GM23338 (cell line): ENCODE measurements around the gene FSD1. TPM values are rescaled to one million over a fixed set of nuclear protein-coding genes. Genes with fewer than 3 reads are reported as not detected.

Experiments
- ATAC-seq: fragments of 200-7000 bp; cut with Tn5 transposase; 3 replicates; pipeline ENCODE4 v1.9.1; 2020
- DNase-seq: peaks from one replicate; pipeline ENCODE4 v3.0.0-alpha.2; 2015; ENCODE audit warnings: low spot score
- H2AFZ ChIP-seq: fragments of 200-600 bp; sonication (generic); 2 replicates; pipeline ENCODE4 v1.8.0; 2016; ENCODE audit warnings: antibody characterized with exemption, mild to moderate bottlenecking, moderate library complexity
- H3F3A ChIP-seq: fragments of 200-600 bp; sonication (generic); replicated peaks from 2 replicates; pipeline ENCODE4 v1.8.0; 2017; ENCODE audit warnings: antibody characterized with exemption, mixed run types, low read depth
- H3K27ac ChIP-seq: fragments of 200-600 bp; sonication (generic); 2 replicates; pipeline ENCODE4 v1.6.1; 2016; ENCODE audit warnings: low read depth
- H3K27me3 ChIP-seq: fragments of 200-600 bp; sonication (generic); 2 replicates; pipeline ENCODE4 v1.8.0; 2016; ENCODE audit warnings: mild to moderate bottlenecking, mixed run types, moderate library complexity; ENCODE audit not compliant: insufficient read depth
- H3K36me3 ChIP-seq: fragments of 200-600 bp; sonication (generic); 2 replicates; pipeline ENCODE4 v1.8.0; 2016; ENCODE audit warnings: mild to moderate bottlenecking; ENCODE audit not compliant: insufficient read depth
- H3K4me1 ChIP-seq: fragments of 200-600 bp; sonication (generic); 2 replicates; pipeline ENCODE4 v1.8.0; 2016; ENCODE audit warnings: mild to moderate bottlenecking, moderate library complexity; ENCODE audit not compliant: insufficient read depth
- H3K4me2 ChIP-seq: fragments of 200-600 bp; sonication (generic); 2 replicates; pipeline ENCODE4 v1.7.1; 2017; ENCODE audit warnings: mixed run types
- H3K4me3 ChIP-seq: fragments of 200-600 bp; sonication (generic); 2 replicates; pipeline ENCODE4 v1.6.1; 2016; ENCODE audit warnings: mixed run types
- H3K79me2 ChIP-seq: fragments of 200-600 bp; sonication (generic); replicated peaks from 2 replicates; pipeline ENCODE4 v1.8.0; 2017; ENCODE audit warnings: mild to moderate bottlenecking; ENCODE audit not compliant: insufficient read depth
- H3K9me2 ChIP-seq: fragments of 200-600 bp; sonication (generic); 2 replicates; pipeline ENCODE4 v1.8.0; 2017; ENCODE audit not compliant: insufficient read depth
- H4K20me1 ChIP-seq: fragments of 200-600 bp; sonication (generic); replicated peaks from 2 replicates; pipeline ENCODE4 v1.8.0; 2017; ENCODE audit warnings: mild to moderate bottlenecking; ENCODE audit not compliant: insufficient read depth
- H3K27ac Mint-ChIP-seq: 2 replicates; pipeline ENCODE4 v1.8.0; 2020; ENCODE audit warnings: inconsistent platforms, mild to moderate bottlenecking, moderate library complexity, mixed read lengths
- H3K27me3 Mint-ChIP-seq: 3 replicates; pipeline ENCODE4 v1.8.0; 2022; ENCODE audit warnings: low read depth, mild to moderate bottlenecking, moderate library complexity, mixed read lengths, inconsistent platforms; ENCODE audit not compliant: insufficient read depth, poor library complexity
- H3K36me3 Mint-ChIP-seq: 3 replicates; pipeline ENCODE4 v1.8.0; 2021; ENCODE audit warnings: low read depth, mild to moderate bottlenecking, inconsistent platforms, moderate library complexity, mixed read lengths
- H3K4me1 Mint-ChIP-seq: 3 replicates; pipeline ENCODE4 v1.8.0; 2020; ENCODE audit warnings: mild to moderate bottlenecking, inconsistent platforms, mixed read lengths
- H3K4me3 Mint-ChIP-seq: 3 replicates; pipeline ENCODE4 v1.8.0; 2021; ENCODE audit warnings: moderate library complexity, mild to moderate bottlenecking, inconsistent platforms, mixed read lengths
- H3K9me3 Mint-ChIP-seq: 3 replicates; pipeline ENCODE4 v1.8.0; 2020; ENCODE audit warnings: moderate library complexity, mild to moderate bottlenecking, inconsistent platforms, mixed read lengths
- CTCF ChIP-seq, 2 experiments: fragments of 200-600 bp in 1 of 2; sonication (generic) in 1 of 2; conservative IDR thresholded peaks; 2 replicates each; pipeline versions ENCODE4 v1.5.1 to v1.6.1; 2016 to 2017; ENCODE audit warnings: antibody characterized with exemption in 2 of 2, low read depth in 2 of 2, mild to moderate bottlenecking in 2 of 2, moderate library complexity in 1 of 2
- ETS1 ChIP-seq: IDR thresholded peaks from 2 replicates; pipeline ENCODE4 v1.6.1; 2016; ENCODE audit warnings: antibody characterized with exemption
- EZH2 ChIP-seq: fragments of 200-600 bp; sonication (generic); IDR thresholded peaks from one replicate; pipeline ENCODE4 v1.8.0; 2017; ENCODE audit warnings: antibody characterized with exemption, mild to moderate bottlenecking, low read depth; ENCODE audit not compliant: unreplicated experiment
- EZH2phosphoT487 ChIP-seq: fragments of 200-600 bp; sonication (generic); IDR thresholded peaks from one replicate; pipeline ENCODE4 v1.8.1; 2018; ENCODE audit warnings: antibody characterized with exemption; ENCODE audit not compliant: unreplicated experiment
- JUNB ChIP-seq: IDR thresholded peaks from one replicate; pipeline ENCODE4 v1.6.1; 2016; ENCODE audit warnings: antibody characterized with exemption; ENCODE audit not compliant: unreplicated experiment
- NANOG ChIP-seq: IDR thresholded peaks from 2 replicates; pipeline ENCODE4 v1.6.1; 2016; ENCODE audit warnings: antibody characterized with exemption, borderline replicate concordance
- STAT1 ChIP-seq: IDR thresholded peaks from one replicate; pipeline ENCODE4 v1.6.1; 2016; ENCODE audit warnings: antibody characterized with exemption; ENCODE audit not compliant: unreplicated experiment
- ZNF331 ChIP-seq: fragments of 250-450 bp; sonication (Bioruptor Pico); IDR thresholded peaks from 2 replicates; pipeline ENCODE4 v1.5.0; 2020; ENCODE audit warnings: low read depth, mild to moderate bottlenecking, moderate library complexity
- polyA plus RNA-seq: library from polyadenylated mRNA; unstranded; fragments of >200 nt; fragmentation: Nextera tagmentation; extraction: Ambion mirVana; gene quantifications from 2 replicates; pipeline ENCODE4 v1.2.1, GENCODE V29; 2016
- total RNA-seq: library from RNA; depleted of rRNA; stranded (reverse); fragments of >200 nt; shearing (Covaris generic); gene quantifications from 2 replicates; pipeline ENCODE4 v1.2.3, GENCODE V29; 2014

The FSD1 gene
- total and polyA plus RNA-seq, 2 experiments from 2014 or later = 50.7 to 82.9 TPM

- TF ChIP-seq CTCF (conservative IDR thresholded peaks at IDR 0.05; ENCODE audit: low read depth in 2 of 2) = peak; percentile 20 to 67
- TF ChIP-seq EZH2 = no peak
- Histone ChIP-seq H3K4me1 (no peaks in the 10 kb centered on the region), H3K9me2 (no peaks in the 10 kb centered on the region), H3K27me3 (no peaks in the 10 kb centered on the region), H3K4me3 (no peak overlapping the region), H3K36me3 (no peaks in the 10 kb centered on the region), H3K27ac (no peak overlapping the region), H2AFZ (peak overlapping the region; percentile 56), H3K4me2 (no peak overlapping the region), H3K79me2 (no peaks in the 10 kb centered on the region), H4K20me1 (no peaks in the 10 kb centered on the region), H3F3A (no peaks in the 10 kb centered on the region)
- Mint-ChIP-seq H3K4me3 (no peak overlapping the region), H3K9me3 (no peaks in the 10 kb centered on the region; the same call in 2 of the 3 replicates), H3K36me3 (no peaks in the 10 kb centered on the region), H3K4me1 (peaks cover 13% of the 10 kb centered on the region), H3K27ac (no peak overlapping the region), H3K27me3 (peaks cover 16% of the 10 kb centered on the region)
- ATAC-seq = peak; percentile 62
- peak; percentile 61 for DNase-seq
Observed at GRCh38 chr19:4297901-4298809, 6.2 kb upstream of the FSD1 start.

GRCh38 chr19:4298810-4299550 lies 5.4 kb upstream of the FSD1 start:
- H3F3A ChIP-seq = 0 out of 2 replicates have a peak, but pooled peaks cover under 1% of the 10 kb centered on the region
- no peak overlapping the region for H2AFZ ChIP-seq
- no peaks in the 10 kb centered on the region for H3K79me2 ChIP-seq
- no peaks in the 10 kb centered on the region for H3K9me2 ChIP-seq
- Mint-ChIP-seq H3K27ac (no peak overlapping the region), H3K9me3 (no peaks in the 10 kb centered on the region; the same call in 2 of the 3 replicates), H3K27me3 (peaks cover 16% of the 10 kb centered on the region), H3K4me3 (no peak overlapping the region), H3K36me3 (no peaks in the 10 kb centered on the region), H3K4me1 (peaks cover 18% of the 10 kb centered on the region)
- no peak overlapping the region for H3K4me2 ChIP-seq
- no peak for ATAC-seq
- H3K4me1 ChIP-seq = no peaks in the 10 kb centered on the region; the same call in 1 of the 2 replicates
- no peak for DNase-seq
- no peaks in the 10 kb centered on the region for H3K36me3 ChIP-seq
- H3K27ac ChIP-seq = no peak overlapping the region
- H3K4me3 ChIP-seq = no peak overlapping the region
- H3K27me3 ChIP-seq = no peaks in the 10 kb centered on the region
- TF ChIP-seq STAT1 (no peak), EZH2phosphoT487 (no peak), ZNF331 (CRISPR knock-in tag) (no peak), NANOG (no peak), ETS1 (no peak), JUNB (no peak)
- H4K20me1 ChIP-seq = no peaks in the 10 kb centered on the region
